ENCODE measurements around the gene USP28. TPM values are rescaled to one million over a fixed set of nuclear protein-coding genes. Genes with fewer than 3 reads are reported as not detected.

The USP28 gene
- total RNA-seq, 2 donors from 2014 or later: 17.9 to 31.0 TPM

DNA sequence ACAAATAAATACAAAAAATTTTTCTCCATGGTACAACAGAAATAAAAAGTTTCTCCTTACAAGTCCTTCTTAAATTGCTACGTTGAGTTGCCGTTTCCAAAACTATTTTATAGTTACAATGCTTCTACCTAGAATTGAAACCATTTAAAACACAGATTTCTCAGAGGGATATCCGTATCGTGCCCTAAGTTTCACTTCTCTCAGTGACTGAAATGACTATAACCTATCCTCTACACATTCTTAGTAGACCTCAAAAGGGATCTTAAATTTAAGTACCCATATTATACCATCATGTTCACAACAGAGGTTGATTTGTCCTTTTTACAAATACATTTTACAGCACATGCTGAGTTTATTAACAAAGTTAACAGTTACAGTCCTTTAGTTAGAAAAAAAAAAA is 44.1 kb downstream of the USP28 start:
- ATAC-seq: no peak
- Histone ChIP-seq H3K27me3 (no peaks in the 10 kb centered on the region), H3K27ac (no peak overlapping the region), H3K9me3 (no peaks in the 10 kb centered on the region), H3K36me3 (replicated peaks in 1 of 2; ENCODE audit: insufficient read depth in 1 of 2, low read depth in 2 of 2) (no peaks in the 10 kb centered on the region), H3K4me1 (no peaks in the 10 kb centered on the region), H3K4me3 (no peak overlapping the region)
- no peak for DNase-seq
- intact Hi-C loops (cut with DNase I): no loop called here
- TF ChIP-seq, protein P1, sequence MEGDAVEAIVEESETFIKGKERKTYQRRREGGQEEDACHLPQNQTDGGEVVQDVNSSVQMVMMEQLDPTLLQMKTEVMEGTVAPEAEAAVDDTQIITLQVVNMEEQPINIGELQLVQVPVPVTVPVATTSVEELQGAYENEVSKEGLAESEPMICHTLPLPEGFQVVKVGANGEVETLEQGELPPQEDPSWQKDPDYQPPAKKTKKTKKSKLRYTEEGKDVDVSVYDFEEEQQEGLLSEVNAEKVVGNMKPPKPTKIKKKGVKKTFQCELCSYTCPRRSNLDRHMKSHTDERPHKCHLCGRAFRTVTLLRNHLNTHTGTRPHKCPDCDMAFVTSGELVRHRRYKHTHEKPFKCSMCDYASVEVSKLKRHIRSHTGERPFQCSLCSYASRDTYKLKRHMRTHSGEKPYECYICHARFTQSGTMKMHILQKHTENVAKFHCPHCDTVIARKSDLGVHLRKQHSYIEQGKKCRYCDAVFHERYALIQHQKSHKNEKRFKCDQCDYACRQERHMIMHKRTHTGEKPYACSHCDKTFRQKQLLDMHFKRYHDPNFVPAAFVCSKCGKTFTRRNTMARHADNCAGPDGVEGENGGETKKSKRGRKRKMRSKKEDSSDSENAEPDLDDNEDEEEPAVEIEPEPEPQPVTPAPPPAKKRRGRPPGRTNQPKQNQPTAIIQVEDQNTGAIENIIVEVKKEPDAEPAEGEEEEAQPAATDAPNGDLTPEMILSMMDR (IDR thresholded peaks at IDR 0.05): no peak
- no peak for TF ChIP-seq POLR2A (IDR thresholded peaks at IDR 0.05)
- 88 to 92% methylated on average over 4 of the region's 4 CpGs for WGBS, 2 donors

DNA sequence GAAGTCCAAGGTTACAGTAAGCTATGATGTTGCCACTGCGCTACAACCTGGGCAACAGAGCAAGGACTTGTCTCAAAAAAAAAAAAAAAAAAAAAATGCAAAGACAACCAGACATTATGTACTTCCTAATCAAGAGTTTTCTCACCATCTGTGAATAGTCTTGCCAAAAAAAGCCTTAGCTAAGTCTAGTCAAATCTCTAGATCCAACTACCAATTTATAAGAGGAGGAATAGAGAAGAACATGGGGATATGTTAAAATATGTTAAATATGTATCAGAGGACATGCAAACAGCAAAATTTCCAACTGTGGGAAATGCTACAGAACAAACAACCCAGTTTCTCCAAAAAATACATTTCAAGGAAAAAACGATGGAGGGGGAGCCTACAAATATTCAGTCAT is 45.6 kb downstream of the USP28 start:
- no peaks in the 10 kb centered on the region for H3K27me3 ChIP-seq
- TF ChIP-seq, protein P1 (IDR thresholded peaks at IDR 0.05): no peak
- TF ChIP-seq POLR2A (IDR thresholded peaks at IDR 0.05): no peak
- no peaks in the 10 kb centered on the region for H3K4me1 ChIP-seq
- no peak overlapping the region for H3K4me3 ChIP-seq
- intact Hi-C loops (cut with DNase I): no loop called here
- H3K36me3 ChIP-seq (replicated peaks in 1 of 2; ENCODE audit: insufficient read depth in 1 of 2, low read depth in 2 of 2): no peaks in the 10 kb centered on the region
- H3K9me3 ChIP-seq: no peaks in the 10 kb centered on the region
- ATAC-seq: no peak
- no peak for DNase-seq
- no peak overlapping the region for H3K27ac ChIP-seq
- 77 to 78% methylated on average over 2 of the region's 2 CpGs for WGBS, 2 donors

DNA sequence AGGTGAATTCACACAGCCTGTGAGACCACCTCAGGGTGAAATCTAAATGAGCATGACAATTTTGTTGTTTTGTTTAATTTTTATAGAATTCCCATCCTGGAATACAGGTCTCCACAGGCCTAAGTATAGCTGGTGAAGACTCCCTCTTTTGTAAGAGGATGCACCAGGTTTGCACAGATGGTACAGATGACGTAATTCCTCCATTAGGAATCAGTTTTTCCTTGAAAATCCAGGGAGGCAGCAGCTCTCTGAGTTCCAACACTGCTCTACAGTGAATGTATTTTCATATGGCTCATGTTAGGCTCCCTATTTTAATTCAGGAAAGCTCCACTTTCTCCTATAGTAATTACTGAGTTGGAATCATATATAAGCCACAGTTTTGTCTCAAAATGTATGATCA is 47.2 kb downstream of the USP28 start:
- DNase-seq: no peak
- H3K4me1 ChIP-seq: no peaks in the 10 kb centered on the region
- no peak for ATAC-seq
- WGBS, 2 donors: 77 to 93% methylated on average over 1 of the region's 1 CpG
- no peaks in the 10 kb centered on the region for H3K27me3 ChIP-seq
- no peaks in the 10 kb centered on the region for H3K9me3 ChIP-seq
- intact Hi-C loops (cut with DNase I): no loop called here
- H3K36me3 ChIP-seq (replicated peaks in 1 of 2; ENCODE audit: insufficient read depth in 1 of 2, low read depth in 2 of 2): no peaks in the 10 kb centered on the region
- no peak overlapping the region for H3K4me3 ChIP-seq
- no peak overlapping the region for H3K27ac ChIP-seq
- TF ChIP-seq POLR2A (IDR thresholded peaks at IDR 0.05): no peak
- TF ChIP-seq, protein P1 (IDR thresholded peaks at IDR 0.05): no peak

DNA sequence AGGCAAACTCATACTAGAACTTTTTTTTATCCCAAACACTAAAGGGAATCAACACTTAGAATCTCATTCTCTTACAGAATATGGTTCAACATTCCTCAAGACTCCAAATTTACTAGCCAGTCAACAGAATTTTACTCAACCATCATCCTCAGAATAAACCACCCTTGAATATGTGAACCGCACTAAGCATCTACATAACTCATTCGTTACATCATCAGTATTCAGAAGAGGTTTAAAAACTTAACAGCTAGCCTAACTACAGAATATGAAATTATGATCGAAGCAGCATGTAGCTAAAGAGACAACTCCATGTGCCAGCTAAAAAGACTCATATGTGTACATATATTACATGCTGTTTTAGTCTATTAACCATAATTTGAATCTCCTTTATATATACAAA is 47.9 kb downstream of the USP28 start:
- no peaks in the 10 kb centered on the region for H3K9me3 ChIP-seq
- H3K4me3 ChIP-seq: no peak overlapping the region
- no peaks in the 10 kb centered on the region for H3K4me1 ChIP-seq
- no peaks in the 10 kb centered on the region for H3K27me3 ChIP-seq
- ATAC-seq: no peak
- intact Hi-C loops (cut with DNase I): no loop called here
- peaks cover 0 to 2% of the 10 kb centered on the region in 2 donors for H3K36me3 ChIP-seq (replicated peaks in 1 of 2; ENCODE audit: insufficient read depth in 1 of 2, low read depth in 2 of 2)
- TF ChIP-seq, protein P1 (IDR thresholded peaks at IDR 0.05): no peak
- TF ChIP-seq POLR2A (IDR thresholded peaks at IDR 0.05): no peak
- DNase-seq: no peak
- H3K27ac ChIP-seq: no peak overlapping the region
- whole genome bisulfite sequencing, 2 donors: 96 to 97% methylated on average over 3 of the region's 3 CpGs

DNA sequence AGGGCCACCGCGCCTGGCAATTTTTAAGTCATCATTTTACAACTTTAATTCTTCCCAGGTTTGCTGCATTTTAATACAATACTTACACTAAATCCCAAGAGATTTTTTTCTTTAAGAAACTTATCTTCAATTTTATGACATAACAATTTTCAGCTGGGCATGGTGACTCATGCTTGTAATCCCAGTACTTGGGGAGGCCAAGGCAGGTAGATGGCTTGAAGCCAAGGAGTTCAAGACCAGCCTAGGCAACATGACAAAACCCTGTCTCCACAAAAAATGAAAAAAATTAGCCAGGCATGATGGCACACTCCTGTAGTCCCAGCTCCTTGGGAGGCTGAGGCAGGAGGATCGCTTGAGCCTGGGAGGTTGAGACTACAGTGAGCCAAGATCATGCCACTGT is 56.9 kb downstream of the USP28 start:
- no peaks in the 10 kb centered on the region for H3K9me3 ChIP-seq
- intact Hi-C loops (cut with DNase I): no loop called here
- peaks cover 0 to 7% of the 10 kb centered on the region in 2 donors for H3K36me3 ChIP-seq (replicated peaks in 1 of 2; ENCODE audit: insufficient read depth in 1 of 2, low read depth in 2 of 2)
- 98 to 100% methylated on average over 3 of the region's 3 CpGs for WGBS, 2 donors
- no peaks in the 10 kb centered on the region for H3K4me1 ChIP-seq
- ATAC-seq (no peak), DNase-seq (no peak)
- no peak for TF ChIP-seq POLR2A (IDR thresholded peaks at IDR 0.05)
- TF ChIP-seq, protein P1 (IDR thresholded peaks at IDR 0.05): no peak
- no peaks in the 10 kb centered on the region for H3K27me3 ChIP-seq
- no peak overlapping the region for H3K27ac ChIP-seq
- H3K4me3 ChIP-seq: no peak overlapping the region

All from body of pancreas (tissue), 4 donors.